ENCODE measurements around the gene SLC7A6. TPM values are rescaled to one million over a fixed set of nuclear protein-coding genes. Genes with fewer than 3 reads are reported as not detected.

The SLC7A6 gene
- total and polyA plus RNA-seq, 8 donors = 2.9 to 66.1 (median 12.1) TPM

DNA sequence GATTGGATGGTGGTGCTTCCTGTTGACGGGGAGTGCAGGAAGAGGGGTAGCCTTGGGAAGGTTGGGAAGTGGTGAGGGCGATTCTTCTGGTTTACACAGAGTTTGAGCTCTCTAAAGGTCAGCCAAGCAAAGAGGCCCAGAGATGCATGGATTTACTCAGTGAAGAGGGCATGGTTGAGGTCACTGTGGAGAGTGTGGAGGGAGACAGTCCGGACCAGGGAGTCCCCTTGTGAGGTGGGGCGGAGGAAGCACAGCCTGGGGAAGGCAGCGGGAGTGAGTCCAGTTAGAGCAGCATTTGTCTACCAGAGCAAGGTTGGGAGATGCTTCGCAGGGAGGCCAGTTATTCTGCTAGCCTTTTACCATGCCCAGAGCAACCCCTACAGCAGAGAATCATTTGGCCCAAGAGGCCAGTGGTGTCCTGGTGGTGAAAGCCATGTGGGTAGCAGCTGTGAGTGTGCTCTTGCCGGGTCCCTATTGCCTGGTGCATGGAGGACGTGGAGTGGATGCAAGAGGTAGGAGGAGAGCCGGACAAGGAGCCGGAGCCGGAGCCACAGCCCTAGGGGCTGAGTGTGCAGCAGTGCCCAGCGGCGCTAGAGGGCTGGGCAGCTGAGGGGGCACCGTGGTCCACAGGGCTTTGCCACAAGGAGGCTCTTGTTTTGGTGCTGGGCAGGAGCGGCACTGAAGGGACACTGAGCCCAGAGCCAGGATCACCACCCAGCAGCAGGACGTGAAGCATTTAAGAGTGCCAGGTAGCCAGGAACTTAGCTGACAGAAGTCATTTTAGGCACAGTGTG, 74.2 kb downstream of the SLC7A6 start:
- H3K27ac ChIP-seq = no peak overlapping the region
- H3K4me1 ChIP-seq = peaks cover 0 to under 1% (median 0%) of the 10 kb centered on the region in 4 donors
- no peak for TF ChIP-seq POLR2A (IDR thresholded peaks at IDR 0.05)
- no peak for TF ChIP-seq POLR2AphosphoS5 (IDR thresholded peaks at IDR 0.05)
- no peak for TF ChIP-seq EP300 (IDR thresholded peaks at IDR 0.05)
- TF ChIP-seq, protein P1, sequence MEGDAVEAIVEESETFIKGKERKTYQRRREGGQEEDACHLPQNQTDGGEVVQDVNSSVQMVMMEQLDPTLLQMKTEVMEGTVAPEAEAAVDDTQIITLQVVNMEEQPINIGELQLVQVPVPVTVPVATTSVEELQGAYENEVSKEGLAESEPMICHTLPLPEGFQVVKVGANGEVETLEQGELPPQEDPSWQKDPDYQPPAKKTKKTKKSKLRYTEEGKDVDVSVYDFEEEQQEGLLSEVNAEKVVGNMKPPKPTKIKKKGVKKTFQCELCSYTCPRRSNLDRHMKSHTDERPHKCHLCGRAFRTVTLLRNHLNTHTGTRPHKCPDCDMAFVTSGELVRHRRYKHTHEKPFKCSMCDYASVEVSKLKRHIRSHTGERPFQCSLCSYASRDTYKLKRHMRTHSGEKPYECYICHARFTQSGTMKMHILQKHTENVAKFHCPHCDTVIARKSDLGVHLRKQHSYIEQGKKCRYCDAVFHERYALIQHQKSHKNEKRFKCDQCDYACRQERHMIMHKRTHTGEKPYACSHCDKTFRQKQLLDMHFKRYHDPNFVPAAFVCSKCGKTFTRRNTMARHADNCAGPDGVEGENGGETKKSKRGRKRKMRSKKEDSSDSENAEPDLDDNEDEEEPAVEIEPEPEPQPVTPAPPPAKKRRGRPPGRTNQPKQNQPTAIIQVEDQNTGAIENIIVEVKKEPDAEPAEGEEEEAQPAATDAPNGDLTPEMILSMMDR (IDR thresholded peaks at IDR 0.05) = no peak
- no peaks in the 10 kb centered on the region for H3K27me3 ChIP-seq
- H3K36me3 ChIP-seq = peaks cover 49 to 95% (median 77%) of the 10 kb centered on the region in 4 donors
- no peak for DNase-seq
- no peak overlapping the region for H3K4me3 ChIP-seq
- intact Hi-C loops (cut with DNase I; ENCODE audit: low total_unique reads) = no loop called here
- 91 to 98% (median 97%) methylated on average over 16 of the region's 16 CpGs for WGBS, 5 donors
- H3K9me3 ChIP-seq = no peaks in the 10 kb centered on the region

DNA sequence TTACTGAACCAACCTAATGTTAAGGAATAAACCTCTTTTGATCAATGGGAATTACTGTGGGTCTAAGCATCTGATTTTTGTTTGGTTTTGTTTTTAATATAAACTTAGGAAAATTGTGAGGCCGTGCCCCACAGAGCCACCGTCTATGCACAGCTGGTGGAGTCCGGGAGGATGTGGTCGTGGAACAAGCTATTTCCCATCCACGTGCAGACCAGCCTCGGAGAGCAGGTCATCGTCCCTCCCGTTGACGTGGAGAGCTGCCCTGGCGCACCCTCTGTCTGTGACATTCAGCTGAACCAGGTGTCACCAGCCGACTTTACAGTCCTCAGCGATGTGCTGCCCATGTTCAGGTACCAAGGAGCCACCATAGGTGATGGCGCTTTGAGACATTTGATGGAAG, 74.9 kb downstream of the SLC7A6 start:
- H3K4me3 ChIP-seq = no peak overlapping the region
- H3K27ac ChIP-seq = no peak overlapping the region
- no peaks in the 10 kb centered on the region for H3K9me3 ChIP-seq
- no peaks in the 10 kb centered on the region for H3K4me1 ChIP-seq
- WGBS, 5 donors = 90 to 95% (median 94%) methylated on average over 13 of the region's 13 CpGs
- no peak for TF ChIP-seq POLR2AphosphoS5 (IDR thresholded peaks at IDR 0.05)
- TF ChIP-seq, protein P1 (IDR thresholded peaks at IDR 0.05) = no peak
- no peak for TF ChIP-seq EP300 (IDR thresholded peaks at IDR 0.05)
- no peak for TF ChIP-seq POLR2A (IDR thresholded peaks at IDR 0.05)
- intact Hi-C loops (cut with DNase I; ENCODE audit: low total_unique reads) = no loop called here
- no peak for DNase-seq
- H3K27me3 ChIP-seq = no peaks in the 10 kb centered on the region
- H3K36me3 ChIP-seq = peaks cover 49 to 95% (median 84%) of the 10 kb centered on the region in 4 donors

DNA sequence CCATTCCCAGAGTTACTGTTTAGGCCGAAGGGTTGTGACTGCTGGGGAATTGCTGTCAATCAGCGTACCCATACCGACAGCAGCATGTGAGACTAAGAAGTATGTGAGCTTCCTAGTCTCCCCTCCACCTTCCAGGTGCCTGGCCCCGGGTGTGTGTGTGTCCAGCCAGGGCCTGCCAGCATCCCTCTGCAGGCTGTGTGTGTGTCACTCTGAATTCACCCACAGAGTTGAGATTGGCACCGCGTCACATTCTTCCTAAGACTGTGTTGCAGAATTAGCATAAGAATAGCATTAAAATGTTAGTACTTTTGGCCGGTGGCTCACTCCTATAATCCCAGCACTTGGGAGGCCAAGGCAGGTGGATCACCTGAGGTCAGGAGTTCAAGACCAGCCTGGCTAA, 78.3 kb downstream of the SLC7A6 start:
- Histone ChIP-seq H3K27ac (no peak overlapping the region), H3K36me3 (peaks cover 53 to 96% (median 95%) of the 10 kb centered on the region in 4 donors), H3K4me1 (no peaks in the 10 kb centered on the region), H3K4me3 (no peak overlapping the region), H3K9me3 (no peaks in the 10 kb centered on the region), H3K27me3 (no peaks in the 10 kb centered on the region)
- DNase-seq = no peak
- intact Hi-C loops (cut with DNase I; ENCODE audit: low total_unique reads) = no loop called here
- 91 to 96% (median 94%) methylated on average over 7 of the region's 7 CpGs for WGBS, 5 donors
- TF ChIP-seq EP300 (IDR thresholded peaks at IDR 0.05) = no peak
- TF ChIP-seq POLR2A (IDR thresholded peaks at IDR 0.05) = no peak

DNA sequence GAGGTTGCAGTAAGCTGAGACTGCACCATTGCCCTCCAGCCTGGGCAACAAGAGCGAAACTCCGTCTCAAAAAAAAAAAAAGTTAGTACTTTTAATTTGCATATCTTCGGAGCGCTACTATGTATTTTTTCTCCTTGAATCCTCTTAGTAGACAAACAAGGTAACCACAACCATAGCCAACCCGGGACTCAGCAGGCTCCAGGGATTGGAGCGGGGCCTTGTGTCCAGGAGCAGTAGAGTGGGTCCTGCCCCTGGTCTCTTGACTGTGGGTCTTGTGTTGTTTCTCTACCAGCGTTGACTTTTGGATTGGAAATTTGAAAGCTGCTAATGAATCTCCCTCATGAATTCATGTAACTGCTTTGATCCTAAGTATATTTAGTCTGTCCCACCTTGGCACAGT, 78.8 kb downstream of the SLC7A6 start:
- 88 to 96% (median 91%) methylated on average over 7 of the region's 7 CpGs for WGBS, 5 donors
- TF ChIP-seq, protein P1 (IDR thresholded peaks at IDR 0.05) = no peak
- no peak for TF ChIP-seq EP300 (IDR thresholded peaks at IDR 0.05)
- no peak for TF ChIP-seq POLR2AphosphoS5 (IDR thresholded peaks at IDR 0.05)
- no peak for TF ChIP-seq POLR2A (IDR thresholded peaks at IDR 0.05)

DNA sequence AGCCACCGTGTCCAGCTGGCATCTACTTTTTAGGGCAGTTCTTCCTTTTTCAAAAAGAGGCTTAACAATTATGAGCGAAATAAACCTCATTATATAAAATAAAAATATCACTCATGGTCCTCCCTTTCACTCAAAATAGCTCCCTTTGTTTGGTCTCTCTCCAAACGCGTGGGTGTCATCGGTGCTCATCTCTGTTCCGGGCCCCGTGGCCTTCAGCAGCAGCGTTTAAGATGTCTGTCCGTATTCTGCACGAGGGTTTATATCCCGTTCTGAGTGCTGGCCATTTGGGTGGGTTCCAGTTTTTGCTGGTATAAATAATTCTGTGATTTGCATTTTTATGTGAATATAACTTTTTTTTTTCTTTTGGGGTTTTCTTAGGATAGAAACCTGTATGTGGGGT, 79.9 kb downstream of the SLC7A6 start:
- TF ChIP-seq, protein P1 (IDR thresholded peaks at IDR 0.05) = no peak
- TF ChIP-seq EP300 (IDR thresholded peaks at IDR 0.05) (no peak), POLR2A (IDR thresholded peaks at IDR 0.05) (no peak), POLR2AphosphoS5 (IDR thresholded peaks at IDR 0.05) (no peak)
- Histone ChIP-seq H3K9me3 (no peaks in the 10 kb centered on the region), H3K36me3 (peaks cover 44 to 96% (median 95%) of the 10 kb centered on the region in 4 donors), H3K27me3 (no peaks in the 10 kb centered on the region), H3K27ac (no peak overlapping the region), H3K4me3 (no peak overlapping the region), H3K4me1 (no peaks in the 10 kb centered on the region)
- 76 to 85% (median 83%) methylated on average over 11 of the region's 11 CpGs for WGBS, 5 donors
- intact Hi-C loops (cut with DNase I; ENCODE audit: low total_unique reads) = no loop called here
- no peak for DNase-seq

More for the DNA sequence above, 78.8 kb downstream of the SLC7A6 start:
- no peaks in the 10 kb centered on the region for H3K9me3 ChIP-seq
- peaks cover 53 to 96% (median 95%) of the 10 kb centered on the region in 4 donors for H3K36me3 ChIP-seq
- H3K4me1 ChIP-seq = no peaks in the 10 kb centered on the region
- no peak overlapping the region for H3K4me3 ChIP-seq
- DNase-seq = no peak
- intact Hi-C loops (cut with DNase I; ENCODE audit: low total_unique reads) = no loop called here
- no peaks in the 10 kb centered on the region for H3K27me3 ChIP-seq
- H3K27ac ChIP-seq = no peak overlapping the region

Measured in stomach (tissue), 9 donors.